SK-N-SH (cell line): ENCODE results near the gene GABRB3.

Source experiments
- CTCF ChIP-seq: fragments of 200-600 bp; sonication (generic); IDR thresholded peaks from 2 replicates; pipeline ENCODE4 v1.6.1; 2017; ENCODE audit warnings: antibody characterized with exemption, mild to moderate bottlenecking, moderate library complexity
- EZH2phosphoT487 ChIP-seq: fragments of 200-600 bp; sonication (generic); IDR thresholded peaks from 2 replicates; pipeline ENCODE4 v1.6.1; 2017; ENCODE audit warnings: low read depth, mixed run types, mild to moderate bottlenecking, antibody characterized with exemption, moderate library complexity, borderline replicate concordance
- FOXJ3 ChIP-seq: sonication (generic); formaldehyde crosslinking; IDR thresholded peaks from 2 replicates; pipeline ENCODE4 v1.5.1; 2020; ENCODE audit warnings: mild to moderate bottlenecking, missing genetic modification reagents
- MAX ChIP-seq: IDR thresholded peaks from 2 replicates; pipeline ENCODE4 v1.4.0; 2012; ENCODE audit warnings: low read depth
- POLR2AphosphoS5 ChIP-seq: IDR thresholded peaks from 2 replicates; pipeline ENCODE4 v1.6.1; 2012; ENCODE audit warnings: low read depth, low read length
- RFX5 ChIP-seq: IDR thresholded peaks from 2 replicates; pipeline ENCODE4 v1.6.1; 2012; ENCODE audit warnings: mild to moderate bottlenecking, improper control_type of control experiment, low read length
- RXRA ChIP-seq: IDR thresholded peaks from 2 replicates; pipeline ENCODE4 v1.4.0; 2012; ENCODE audit warnings: low read depth, mild to moderate bottlenecking, borderline replicate concordance
- USF2 ChIP-seq: fragments of 150-350 bp; IDR thresholded peaks from 2 replicates; pipeline ENCODE4 v1.6.1; 2017; ENCODE audit warnings: antibody characterized with exemption, low read length, low read depth, borderline replicate concordance
- ZBTB33 ChIP-seq: IDR thresholded peaks from 2 replicates; pipeline ENCODE4 v1.4.0; 2012; ENCODE audit warnings: low read depth, borderline replicate concordance

- no peak for TF ChIP-seq FOXJ3
- TF ChIP-seq MAX, result no peak
- TF ChIP-seq CTCF, result no peak
- TF ChIP-seq ZBTB33, result no peak
- TF ChIP-seq USF2, result no peak
- no peak for TF ChIP-seq RFX5
- no peak for TF ChIP-seq RXRA
- no peak for TF ChIP-seq POLR2AphosphoS5
- TF ChIP-seq EZH2phosphoT487, result no peak
Observed at GRCh38 chr15:26807517-26808427, 34.9 kb upstream of the GABRB3 start.
